AG04449 (cell line): Measurements from ENCODE around the gene TSSK1B.

ENCODE experiments used
- CTCF ChIA-PET: fragments of 350-600 bp; formaldehyde crosslinking; extraction: SDS; loops from one replicate; lab custom pipeline; 2021; ENCODE audit warnings: antibody characterized with exemption; lab: Yijun Ruan, JAX
- POLR2A ChIA-PET: fragments of 400-600, 350-600 bp; formaldehyde crosslinking; extraction: SDS; loops from one replicate; lab custom pipeline; 2020; ENCODE audit warnings: antibody characterized with exemption, inconsistent platforms; lab: Yijun Ruan, JAX
- DNase-seq: peaks from one replicate; pipeline ENCODE4 v3.0.0-alpha.2; 2010; ENCODE audit warnings: low read depth, low spot score
- H3K4me3 ChIP-seq: 2 replicates; pipeline ENCODE4 v1.5.1; 2011; ENCODE audit warnings: low read depth, mild to moderate bottlenecking, control low read depth, low read length
- TF ChIP-seq, protein P1 (sequence below): IDR thresholded peaks from one replicate; pipeline ENCODE4 v1.5.1; 2011; ENCODE audit warnings: mild to moderate bottlenecking, moderate library complexity, low read length, control low read depth, inconsistent platforms; ENCODE audit not compliant: insufficient read depth; ENCODE audit errors: missing control alignments

Gene TSSK1B

DNA sequence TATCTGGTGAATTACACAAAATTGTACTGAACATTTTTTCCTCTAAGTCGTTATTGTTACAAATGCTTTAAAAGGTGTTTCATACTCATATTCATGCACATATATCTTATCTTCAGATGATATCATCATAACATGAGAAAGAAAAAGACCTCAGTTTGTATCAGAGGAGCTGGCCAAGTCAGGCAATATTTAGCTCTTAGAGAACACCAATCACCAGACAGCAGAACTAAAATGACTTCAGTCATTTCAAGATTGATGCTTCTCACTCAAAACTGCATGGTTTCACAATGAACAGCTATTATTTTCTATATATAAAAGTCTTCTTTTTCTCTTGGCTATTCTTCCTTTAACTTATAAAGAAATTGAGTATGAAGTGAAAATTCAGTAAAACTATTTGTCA lies 44.6 kb downstream of the TSSK1B start:
- CTCF ChIA-PET: no interaction called here
- no peak overlapping the region for H3K4me3 ChIP-seq
- no peak for DNase-seq
- TF ChIP-seq, protein P1, sequence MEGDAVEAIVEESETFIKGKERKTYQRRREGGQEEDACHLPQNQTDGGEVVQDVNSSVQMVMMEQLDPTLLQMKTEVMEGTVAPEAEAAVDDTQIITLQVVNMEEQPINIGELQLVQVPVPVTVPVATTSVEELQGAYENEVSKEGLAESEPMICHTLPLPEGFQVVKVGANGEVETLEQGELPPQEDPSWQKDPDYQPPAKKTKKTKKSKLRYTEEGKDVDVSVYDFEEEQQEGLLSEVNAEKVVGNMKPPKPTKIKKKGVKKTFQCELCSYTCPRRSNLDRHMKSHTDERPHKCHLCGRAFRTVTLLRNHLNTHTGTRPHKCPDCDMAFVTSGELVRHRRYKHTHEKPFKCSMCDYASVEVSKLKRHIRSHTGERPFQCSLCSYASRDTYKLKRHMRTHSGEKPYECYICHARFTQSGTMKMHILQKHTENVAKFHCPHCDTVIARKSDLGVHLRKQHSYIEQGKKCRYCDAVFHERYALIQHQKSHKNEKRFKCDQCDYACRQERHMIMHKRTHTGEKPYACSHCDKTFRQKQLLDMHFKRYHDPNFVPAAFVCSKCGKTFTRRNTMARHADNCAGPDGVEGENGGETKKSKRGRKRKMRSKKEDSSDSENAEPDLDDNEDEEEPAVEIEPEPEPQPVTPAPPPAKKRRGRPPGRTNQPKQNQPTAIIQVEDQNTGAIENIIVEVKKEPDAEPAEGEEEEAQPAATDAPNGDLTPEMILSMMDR: no peak
- POLR2A ChIA-PET: no interaction called here

DNA sequence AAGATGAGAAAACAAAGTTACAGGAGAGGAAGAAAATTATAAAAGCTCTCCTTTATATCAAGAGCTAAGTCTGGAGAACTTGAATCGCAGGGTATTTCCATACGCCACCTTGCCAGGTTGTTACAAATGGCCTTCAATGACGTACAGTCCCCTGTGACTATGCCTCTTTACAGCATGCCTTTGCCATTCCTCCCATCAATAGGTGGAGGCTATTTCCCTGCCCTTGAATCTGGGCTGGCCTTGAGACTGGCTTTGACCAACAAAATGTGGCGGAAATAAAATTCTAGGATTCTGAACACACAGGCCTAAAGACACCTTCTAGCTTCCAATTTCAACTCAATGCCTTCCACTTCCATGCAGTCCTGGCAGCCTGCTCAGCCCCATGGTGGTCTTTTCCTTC lies 45.7 kb downstream of the TSSK1B start:
- TF ChIP-seq, protein P1: no peak
- no peak for DNase-seq
- POLR2A ChIA-PET: no interaction called here
- no peak overlapping the region for H3K4me3 ChIP-seq
- CTCF ChIA-PET: interaction anchor here (0.8 to 2.0 kb wide), 4 partner anchors 9 to 123 kb away, joined by 3 to 15 read pairs (median 4); no protein-coding TSS in a partner anchor

DNA sequence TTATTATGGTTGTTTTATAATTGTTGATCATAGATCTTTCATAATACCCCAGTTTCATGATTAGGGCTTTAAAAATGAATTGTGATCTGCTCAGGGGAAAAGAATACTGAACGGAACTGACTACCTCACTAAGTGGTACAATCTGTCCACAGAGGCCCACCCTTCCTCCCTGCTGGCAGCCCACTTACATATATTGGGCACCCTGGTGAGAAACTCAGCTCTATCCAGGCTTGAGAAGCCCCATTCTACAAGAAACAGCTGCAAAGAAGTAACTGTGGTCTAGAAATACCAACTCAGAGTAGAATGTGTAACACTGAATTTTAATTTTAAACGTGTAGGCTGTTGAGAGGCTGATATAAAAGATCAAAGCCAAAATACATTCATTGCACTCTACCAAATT lies 46.9 kb downstream of the TSSK1B start:
- TF ChIP-seq, protein P1: no peak
- DNase-seq: no peak
- POLR2A ChIA-PET: no interaction called here
- H3K4me3 ChIP-seq: no peak overlapping the region
- CTCF ChIA-PET: interaction anchor here (0.9 to 2.0 kb wide), 2 partner anchors 8 to 9 kb away, joined by 3 to 15 read pairs; no protein-coding TSS in a partner anchor

DNA sequence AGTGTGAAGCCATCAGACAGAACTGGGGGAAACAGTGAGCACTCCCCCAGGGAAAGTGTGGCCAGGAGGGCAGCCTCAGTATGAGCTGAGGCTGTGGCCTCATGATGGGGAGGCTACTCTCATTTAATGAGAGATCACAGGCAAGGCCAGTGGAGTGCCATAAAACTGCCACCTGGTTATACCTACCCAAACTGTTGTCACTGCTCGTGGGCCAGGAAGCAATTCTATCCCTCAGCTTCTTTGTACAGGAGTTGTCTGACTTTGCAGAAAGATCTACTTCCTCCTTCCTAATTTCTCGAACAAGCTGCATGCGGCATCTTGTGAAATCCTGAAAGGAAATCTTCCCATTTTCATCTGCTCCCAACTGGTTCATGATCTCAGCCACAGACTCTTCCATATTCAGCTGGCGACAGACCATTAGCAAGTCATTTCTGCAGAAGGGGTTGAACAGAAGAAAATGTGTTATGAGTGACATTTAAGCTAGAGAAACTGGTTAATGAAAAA lies 50.0 kb downstream of the TSSK1B start:
- TF ChIP-seq, protein P1: no peak

DNA sequence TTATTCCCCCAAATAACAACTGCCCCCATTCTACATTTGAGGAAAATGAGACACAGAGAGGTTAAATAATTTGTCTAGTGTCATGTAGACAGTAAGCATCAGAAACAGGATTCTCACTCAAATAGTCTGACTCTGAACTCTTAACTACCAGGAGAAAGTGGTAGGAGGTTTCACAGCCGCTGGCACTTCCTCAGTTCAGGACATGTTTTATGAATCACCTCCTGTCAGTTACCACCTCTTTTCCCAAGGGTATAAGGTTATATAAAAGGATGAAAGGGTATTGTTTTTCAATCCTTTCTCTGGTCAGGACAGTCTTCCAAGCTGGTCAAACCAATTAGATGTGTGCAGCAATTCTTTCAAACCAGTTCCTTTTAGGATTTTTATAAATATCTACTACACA lies 52.1 kb downstream of the TSSK1B start:
- H3K4me3 ChIP-seq: no peak overlapping the region
- DNase-seq: no peak
- CTCF ChIA-PET: interaction anchor here (1.2 to 5.7 kb wide), 4 partner anchors 26 to 386 kb away, joined by 3 to 99 read pairs (median 23); partner anchors contain the start of gene YTHDC2
- POLR2A ChIA-PET: no interaction called here
- TF ChIP-seq, protein P1: no peak

More for the DNA sequence above, 50.0 kb downstream of the TSSK1B start:
- CTCF ChIA-PET: interaction anchor here (1.1 to 3.4 kb wide), 5 partner anchors 8 to 388 kb away, joined by 3 to 15 read pairs (median 3); no protein-coding TSS in a partner anchor
- DNase-seq: no peak
- H3K4me3 ChIP-seq: no peak overlapping the region
- POLR2A ChIA-PET: no interaction called here
